NCI-H69 (cell line): ENCODE measurements around the gene PTPN3.
A peak's percentile ranks its signal among the peaks of the same experiment; 100 is the strongest.

Source experiments
- DNase-seq: peaks from one replicate; lab custom pipeline; 2025; lab: John Stamatoyannopoulos, UW

PTPN3 gene

DNA sequence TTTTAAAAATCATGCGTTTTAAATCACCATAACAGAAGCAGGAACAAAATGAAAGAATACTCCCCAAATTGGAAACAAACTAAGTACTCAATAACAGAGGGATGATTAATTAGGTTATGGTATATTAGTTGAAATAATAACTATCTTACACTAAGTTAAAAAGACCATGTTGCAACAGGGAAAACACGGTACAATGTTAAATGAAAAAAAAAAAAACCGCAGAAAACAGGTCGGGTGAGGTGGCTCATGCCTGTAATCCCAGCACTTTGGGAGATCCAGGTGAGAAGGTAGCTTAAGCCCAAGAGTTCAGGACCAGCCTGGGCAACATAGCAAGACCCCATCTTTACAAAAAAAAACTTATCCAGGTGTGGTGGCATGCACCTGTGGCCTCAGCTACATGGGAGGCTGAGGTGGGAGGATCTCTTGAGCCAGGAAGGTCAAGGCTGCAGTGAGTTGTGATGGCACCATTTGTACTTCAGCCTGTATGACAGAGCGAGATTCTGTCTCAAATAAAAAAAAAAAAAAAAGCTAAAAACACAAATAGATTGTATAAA lies 2.4 kb upstream of the PTPN3 start:
- no peak for DNase-seq

DNA sequence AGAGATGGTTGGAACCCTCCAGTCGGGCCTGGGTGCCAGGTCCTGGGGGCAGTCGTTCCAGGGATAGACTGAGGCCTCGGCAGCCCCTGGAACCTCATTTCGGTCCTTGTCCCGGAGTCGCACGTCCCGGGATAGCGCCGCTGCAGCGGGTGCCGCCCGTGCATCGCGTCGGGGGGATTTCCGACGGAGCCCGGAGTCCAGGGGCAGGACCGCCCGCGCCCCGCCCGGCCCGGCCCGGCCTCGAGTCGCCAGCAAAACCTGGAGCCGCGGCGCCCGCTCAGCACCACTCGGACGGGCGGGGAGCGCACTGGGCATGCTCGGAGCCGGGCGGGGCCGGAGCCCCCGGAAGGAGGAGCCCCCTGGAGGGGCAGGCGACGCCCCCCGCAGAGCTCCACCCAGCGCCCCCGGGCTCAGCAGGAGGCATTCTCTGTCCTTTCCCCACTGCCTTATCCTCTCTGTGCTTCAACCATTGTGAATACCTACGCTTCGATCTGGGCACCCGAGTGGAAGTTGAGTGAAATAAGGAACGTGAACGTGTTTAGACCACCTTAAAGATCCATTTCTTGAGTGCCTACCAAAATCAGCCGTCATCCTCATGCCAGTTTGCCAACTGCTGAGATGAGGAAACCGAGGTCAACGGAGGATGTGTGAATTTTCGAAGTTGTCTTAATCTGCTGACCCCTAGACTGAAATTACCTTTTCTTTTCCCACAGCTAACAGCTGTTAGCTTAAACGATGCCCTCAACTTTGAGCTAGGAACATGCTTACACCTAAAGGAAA lies 1.7 kb upstream of the PTPN3 start:
- DNase-seq = peak; percentile 88

DNA sequence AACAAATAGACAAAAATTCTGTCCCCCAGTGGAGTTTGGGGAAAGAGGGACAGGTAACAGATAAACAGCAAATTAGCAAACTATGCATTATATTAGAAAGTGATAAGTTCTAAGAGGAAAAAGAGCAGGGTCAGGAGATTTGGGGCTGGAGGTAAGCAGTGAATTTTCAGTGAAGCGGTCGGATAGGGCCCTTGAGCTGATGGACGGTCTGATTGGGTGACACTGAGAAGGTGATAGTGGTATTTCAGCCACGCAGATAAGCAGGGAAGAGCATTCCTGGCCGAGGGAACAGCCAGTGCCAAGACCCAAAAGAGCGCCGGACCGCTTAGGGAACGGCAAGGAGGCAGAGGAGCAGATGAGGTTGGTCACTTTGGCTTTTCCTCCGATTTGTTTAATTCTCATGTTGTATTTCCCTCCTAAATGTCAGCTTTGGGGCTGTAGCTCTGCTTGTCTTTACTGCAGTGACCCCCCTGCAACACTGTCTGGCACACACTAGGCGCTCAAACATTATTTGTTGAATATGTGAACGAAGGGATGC lies 1.1 kb upstream of the PTPN3 start:
- peak; percentile 45 for DNase-seq

DNA sequence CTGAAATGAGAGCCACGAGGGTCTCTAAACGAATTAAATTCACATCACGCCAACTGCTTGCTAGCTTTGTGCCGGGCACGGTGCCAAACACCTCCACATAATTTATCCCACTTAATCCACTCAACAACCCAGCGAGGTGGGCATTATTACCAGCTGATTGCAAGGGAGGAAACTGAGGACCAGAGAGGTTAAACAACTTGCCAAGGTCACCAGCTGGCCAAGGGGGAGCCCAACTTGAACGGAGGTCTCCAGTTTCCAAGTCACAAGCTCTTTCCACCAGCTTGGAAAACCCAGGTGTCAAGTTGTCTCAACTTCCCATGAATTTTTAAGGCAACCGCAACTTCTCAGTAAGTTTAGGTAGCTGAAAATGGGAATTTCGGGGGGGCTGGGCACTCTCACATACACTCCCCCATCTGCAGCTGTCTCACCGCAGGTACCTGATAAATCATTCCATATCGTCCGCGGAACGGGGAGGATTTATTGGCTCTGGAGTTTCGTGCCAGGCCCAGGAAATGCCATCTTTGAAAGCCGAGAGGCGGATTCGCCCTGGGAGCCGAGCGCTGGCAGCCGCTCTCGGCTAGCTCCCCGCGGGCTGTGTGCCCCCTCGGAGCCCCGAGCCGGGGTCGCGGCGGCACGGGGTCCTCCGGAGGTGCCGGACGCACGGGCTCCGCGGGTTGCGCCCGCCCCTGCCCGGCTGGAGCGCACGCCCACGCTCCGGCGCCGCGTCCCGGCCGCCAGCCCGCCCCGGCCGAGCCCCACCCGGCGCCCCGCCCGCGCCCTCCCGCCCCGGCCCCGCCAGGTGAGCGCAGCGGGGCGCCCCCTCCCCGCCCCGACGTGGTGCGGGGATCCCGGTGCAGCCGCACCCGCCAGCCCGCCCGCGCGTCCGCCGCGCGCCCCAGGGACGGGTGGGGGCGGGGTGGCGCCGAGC lies 617 bp downstream of the PTPN3 start:
- DNase-seq = peak; percentile 81

DNA sequence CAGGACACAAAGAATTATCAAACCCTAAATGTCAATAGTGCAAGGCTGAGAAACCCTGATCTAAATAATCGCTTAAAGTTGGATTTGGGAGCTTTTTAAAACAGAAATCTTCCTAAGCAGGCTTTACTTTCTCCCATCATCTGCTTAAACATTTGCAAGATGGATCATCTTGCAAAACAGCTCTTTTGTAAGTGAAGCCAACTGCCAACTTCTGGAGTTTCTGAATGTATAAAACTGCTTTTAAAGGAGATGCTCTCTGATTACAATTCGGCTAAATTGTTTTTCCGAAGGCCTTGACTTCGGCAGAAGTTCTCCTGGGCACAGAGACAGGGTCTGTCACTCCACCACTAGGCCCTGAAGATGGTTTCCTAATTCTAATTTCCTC lies 1.3 kb downstream of the PTPN3 start:
- DNase-seq = no peak

DNA sequence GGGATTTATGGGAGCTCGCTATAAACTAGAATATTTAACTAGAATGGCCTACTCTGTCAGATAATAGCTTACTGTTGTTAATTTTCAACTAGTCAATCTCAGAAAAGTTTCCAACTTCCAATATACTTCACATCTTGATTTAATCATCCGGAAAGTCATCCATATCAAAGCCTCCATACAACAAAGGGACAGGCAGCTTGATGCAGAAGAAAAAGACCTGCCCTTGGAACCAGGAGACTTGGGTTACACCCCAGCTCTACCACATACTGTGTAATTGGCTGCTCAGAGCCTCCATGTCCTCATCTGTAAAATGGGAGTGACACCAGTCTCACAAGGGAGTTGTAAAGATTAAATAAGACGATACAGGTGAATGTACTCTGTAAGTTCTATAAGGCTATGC lies 1.9 kb downstream of the PTPN3 start:
- no peak for DNase-seq

DNA sequence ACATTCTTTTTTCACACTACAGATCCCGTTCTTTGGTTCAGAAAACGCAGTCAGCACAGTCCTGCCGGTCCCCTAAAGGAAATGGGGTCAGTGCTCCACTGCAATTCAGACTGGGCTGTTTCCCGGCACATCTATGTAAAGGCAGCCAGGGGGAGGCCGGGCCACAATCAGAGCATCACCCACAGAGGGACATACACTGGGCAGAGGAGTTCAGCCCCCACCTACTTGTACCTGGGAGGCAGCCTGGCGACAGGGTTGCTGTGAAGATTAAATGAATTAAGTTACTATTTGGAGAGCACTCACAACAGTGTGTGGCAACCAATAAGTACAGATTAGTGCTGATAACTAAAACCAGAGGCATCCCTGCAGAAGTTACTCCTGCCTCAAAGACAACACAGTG lies 4.5 kb downstream of the PTPN3 start:
- DNase-seq = no peak

DNA sequence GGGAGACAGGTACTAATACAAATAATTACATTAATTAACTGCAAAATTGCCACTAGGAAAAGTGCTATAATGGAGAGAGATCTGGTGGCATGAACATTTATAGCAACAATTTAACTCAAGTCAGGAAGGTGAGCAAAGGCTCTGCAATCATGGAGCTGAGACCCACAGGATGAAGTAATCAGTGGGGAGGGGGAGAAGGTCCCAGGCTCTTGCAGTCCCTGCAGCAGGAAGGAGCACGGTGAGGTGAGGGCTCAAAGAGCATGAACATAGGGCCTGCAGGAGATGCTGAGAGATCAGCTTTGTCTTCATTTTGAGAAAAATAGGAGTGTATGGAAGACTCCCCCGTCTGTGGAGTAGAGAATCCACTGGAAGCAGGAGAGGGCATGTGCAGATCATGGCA lies 6.5 kb downstream of the PTPN3 start:
- no peak for DNase-seq

DNA sequence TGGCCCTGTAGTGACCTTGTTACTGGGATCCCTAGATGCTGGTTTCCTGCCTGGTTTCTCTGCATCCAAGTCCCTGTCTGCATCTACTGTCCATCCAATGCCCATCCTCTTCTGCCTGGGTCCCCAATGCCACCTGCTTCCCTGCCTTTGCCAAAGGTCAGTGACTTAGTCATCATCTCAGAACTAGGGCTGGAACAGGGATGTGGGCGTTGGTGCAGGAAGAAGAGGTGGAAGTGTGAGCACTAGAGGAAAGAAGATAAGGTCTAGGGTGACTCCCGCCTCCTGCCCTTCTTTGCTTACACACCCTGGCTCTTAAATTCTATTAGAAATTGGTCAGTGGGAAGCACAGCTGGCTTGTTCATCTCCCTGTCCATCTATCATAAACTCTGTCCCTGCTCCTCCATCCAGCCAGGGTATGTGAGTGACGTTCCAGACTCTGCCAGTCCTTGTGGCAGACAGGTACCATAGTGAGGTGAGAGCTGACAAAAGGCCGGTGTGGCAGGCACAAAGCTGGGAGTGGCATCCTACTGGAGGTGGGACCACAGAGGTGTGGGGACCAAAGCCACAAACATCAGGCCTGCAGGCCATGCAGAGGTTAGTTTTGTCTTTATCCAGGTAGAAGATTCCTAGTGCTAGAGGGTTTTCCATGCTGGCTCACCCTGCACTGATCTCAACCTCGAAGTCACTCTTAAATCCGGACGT lies 9.2 kb downstream of the PTPN3 start:
- DNase-seq = no peak

DNA sequence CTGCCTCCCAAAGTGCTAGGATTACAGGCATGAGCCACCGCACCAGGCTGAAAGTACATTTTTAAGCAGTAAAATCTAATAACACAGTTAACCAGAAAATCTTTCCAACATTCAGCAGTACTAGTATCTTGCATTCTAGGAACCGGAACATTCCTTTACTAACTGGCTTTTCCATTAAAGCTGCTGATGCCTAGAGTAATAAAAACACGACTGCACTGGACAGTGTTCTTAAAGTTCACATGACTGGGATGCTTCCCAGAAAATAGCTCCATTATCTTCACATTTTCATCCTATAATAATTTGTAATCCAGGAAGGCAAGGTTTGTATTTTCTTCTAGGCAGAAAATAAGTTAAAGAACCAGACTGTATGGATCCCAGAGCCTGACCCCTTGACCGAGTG lies 9.8 kb downstream of the PTPN3 start:
- no peak for DNase-seq

DNA sequence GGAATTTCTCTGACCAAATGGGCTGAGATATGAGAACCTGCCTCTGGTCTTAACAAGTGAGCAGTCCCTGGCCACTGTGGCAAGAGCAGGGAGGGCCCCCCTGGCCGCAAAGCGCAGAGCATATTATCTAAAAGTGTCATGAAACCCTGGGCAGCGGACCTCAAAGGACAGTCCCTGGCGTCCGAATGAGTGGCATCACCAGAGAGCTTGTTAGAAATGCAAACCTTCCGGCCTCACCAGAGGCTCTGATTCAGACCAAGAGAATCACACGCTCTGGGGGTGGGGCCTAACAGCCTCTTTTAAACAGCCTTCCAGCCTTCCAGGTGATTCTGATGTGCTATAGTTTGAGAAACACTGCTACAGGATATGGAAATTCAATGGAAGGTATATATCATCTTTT lies 10.9 kb downstream of the PTPN3 start:
- no peak for DNase-seq

DNA sequence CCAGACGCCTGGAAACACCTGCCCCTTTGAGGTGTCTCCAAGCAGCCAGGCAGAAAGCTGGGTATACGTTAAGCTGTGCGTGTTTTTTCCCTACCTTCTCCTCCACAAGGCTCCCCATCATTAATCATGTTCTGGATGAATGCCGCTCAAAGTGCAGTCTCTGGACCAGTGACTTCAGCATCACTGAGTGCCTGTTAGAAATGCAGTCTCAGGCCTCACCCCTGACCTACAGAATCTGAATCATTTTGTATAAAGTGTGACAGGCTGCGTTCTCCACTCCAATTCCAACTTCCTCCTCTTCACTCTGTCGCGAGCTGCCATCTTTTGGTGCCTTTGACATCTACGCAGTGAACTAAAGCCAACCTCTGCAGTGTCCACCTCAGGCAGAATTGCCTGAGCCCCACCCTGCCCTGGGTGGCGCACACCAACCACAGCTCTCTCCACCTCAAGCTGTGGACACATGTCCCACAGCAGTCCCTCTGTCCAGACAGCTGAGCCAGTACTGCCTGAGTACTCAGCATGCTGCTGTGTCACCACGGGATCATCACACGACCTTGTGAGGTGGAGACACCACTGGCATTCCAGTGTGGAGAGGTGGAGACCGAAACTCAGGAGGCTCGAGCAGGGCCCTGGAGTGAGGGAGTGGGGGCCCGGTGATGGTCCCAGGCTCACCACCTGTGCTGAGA lies 14.2 kb downstream of the PTPN3 start:
- DNase-seq = peak; percentile 18

DNA sequence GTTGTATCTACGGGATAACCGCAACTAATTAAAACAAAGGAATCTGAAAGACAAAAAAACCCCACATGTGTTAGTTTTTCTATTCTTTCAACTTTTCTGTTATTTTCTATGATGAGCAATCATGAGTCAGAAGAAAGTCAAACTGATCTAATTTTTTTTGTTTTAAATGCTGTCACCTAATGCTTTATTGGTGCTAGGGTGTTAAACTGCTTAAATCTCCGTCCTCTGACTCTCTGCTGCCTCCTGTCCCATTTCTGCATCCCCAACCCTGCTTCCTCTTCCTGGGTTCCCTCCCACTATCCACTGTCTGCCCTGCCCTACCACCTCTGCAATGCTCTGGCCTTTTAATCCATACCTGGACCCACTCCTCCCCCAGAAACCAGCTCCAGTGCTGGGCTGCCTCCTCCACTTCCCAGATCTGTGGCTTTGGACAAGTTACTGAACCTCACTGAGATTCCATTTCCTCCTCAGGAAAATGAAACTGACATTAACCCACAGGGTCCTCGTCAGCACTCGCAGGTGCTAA lies 15.7 kb downstream of the PTPN3 start:
- DNase-seq = no peak

DNA sequence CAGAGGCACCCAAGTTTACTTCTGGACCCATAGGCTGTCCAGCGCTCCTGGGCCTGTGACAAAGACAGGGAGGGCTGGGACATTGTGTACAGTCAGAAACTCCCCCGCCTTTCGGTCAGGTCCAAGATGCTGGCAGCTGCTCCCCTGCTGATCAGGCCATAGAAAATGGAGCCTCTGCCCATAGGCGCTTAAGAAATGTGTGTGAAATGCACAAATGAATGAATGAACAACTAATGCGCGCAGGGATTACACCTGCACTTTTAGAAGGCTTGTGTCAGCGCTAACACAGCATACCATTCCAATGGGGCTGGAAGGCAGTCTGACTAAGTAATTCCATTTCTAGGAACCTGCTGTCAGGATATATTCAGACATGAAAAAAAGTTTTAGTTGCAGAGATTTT lies 16.3 kb downstream of the PTPN3 start:
- no peak for DNase-seq

DNA sequence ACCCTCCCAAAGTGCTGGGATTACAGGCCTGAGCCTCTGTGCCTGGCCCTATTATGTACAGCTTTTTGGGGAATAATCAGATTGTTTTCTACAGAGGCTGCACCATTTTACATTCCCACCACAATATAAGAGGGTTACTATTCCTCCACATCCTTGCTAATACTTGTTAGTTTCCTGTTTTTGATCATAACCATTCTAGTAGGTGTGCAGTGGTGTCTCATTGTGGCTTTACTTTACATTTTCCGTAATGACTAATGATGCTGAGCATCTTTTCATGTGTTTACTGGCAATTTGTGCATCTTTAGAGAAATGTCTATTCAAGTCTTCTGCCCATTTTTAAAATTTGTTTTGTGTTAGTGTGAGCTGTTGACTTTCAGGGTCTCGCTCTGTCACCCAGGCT lies 18.3 kb downstream of the PTPN3 start:
- DNase-seq = no peak

DNA sequence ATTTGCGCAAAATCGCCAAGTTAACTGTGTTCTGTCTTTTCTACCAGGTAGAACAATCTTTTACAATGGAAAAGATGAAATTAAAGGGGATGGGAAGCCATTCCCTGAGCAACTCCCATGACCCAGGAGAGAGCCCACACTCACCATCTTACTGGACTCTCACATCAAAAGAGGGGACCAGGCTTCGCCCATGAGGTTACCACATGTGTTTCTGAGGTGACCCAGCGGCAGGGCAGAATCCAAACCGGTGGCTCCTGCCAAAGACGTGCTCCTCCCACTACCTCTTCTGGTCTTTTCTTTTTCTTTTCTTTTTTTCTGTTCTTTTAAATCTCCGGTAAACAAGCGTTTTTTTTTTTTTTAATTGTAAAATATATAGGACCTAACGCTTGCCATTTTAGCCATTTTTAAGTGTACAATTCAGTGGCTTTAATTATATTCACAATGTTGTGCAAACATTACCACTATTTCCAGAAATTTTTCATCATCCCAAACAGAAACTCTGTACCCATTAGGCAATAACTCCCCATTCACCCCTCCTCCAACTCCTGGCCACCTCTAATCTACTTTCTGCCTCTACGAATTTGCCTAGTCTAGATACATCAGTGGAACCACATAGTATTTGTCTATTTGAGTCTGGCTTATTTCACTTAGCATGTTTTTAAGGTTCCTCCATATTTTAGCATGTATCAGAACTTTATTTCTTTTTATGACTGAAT lies 19.3 kb downstream of the PTPN3 start:
- no peak for DNase-seq

DNA sequence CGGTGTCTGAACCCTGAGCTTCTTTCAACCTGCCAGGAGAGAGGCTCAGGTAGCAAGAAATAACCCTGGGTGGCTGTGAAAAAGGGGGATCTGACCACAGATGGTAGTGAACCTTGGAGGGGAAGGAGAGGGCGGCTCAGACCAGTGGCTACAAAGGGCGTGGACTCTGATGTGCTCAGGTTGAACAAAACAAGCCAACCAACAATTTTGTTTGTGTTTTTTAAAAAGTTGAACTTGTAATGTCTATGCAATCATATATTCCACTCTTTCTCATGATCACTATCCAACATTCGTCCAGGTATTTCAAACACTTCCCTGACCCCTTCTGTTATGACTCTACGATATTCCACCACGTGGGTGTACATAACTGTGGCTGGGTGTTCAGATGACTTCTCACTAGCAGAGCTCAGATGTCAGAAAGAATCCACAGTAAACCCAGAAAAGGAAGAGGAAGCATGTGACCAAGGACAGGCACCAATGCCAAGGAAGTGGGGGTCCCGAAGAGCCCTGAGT lies 20.0 kb downstream of the PTPN3 start:
- DNase-seq = no peak

DNA sequence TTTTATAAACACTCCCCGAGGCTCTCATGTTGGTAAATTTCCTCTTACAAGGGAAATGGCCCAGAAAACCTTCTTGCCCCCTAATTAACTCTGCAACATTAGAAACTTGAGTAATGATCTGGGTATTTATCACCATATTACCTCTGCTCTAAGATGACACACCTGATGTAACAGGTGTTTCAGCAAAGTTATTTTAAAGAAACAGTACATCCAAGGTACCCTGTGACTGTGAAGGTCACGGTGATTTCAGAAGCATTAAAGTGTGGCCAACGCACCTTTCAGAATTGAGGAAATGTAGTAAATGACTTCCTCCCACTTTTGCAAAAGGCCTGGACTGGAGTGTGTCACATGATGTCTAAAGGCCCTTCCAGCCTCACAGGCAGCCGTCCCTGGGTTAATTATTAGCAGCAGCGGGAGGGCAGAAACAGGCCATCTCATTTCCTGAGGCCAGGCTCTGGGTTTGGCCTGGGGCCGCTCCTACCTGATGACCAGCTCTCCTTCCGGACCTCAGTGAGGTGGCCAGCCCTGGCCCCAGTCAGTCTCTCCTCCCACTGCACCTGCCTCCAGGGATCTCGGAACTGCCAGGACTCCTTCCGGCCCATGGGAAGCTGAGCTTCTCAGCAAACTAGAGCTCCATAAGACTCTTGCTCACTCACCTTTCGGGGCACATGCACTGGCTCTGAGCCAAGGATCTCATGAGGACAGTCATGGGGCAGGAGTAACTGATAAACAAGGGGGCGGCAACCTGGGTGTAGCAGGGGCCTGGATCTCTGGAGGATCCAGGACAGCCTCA lies 20.7 kb downstream of the PTPN3 start:
- DNase-seq = peak; percentile 97

DNA sequence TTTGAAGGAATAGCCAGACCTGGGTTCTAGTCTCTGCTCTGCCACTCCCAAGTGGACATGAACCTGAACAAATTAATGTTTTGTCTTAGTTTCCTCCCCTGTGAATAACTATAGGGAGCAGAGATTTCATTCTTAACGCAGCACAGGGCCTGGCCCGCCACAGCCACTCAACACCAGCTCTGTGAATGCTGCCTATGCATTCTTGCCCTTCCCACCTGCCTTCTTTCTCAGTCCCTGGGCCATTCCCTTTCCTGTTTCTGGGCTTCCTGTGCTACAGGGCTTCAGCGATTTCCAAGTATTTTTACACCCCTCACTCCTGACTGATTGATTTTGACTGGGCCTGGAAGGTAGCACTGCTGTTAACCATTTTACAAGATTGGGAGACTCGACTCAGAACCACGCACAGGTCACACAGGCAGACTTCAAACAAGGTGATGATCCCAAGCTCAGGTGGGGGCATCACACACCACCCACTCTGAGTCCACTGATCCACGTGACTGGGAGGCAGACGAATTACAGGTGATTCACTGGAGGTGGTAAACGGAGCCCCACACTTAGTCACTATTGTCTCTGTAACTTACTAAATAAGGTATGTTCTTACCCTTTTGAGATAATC lies 21.4 kb downstream of the PTPN3 start:
- DNase-seq = no peak
